Activated naive CD4-positive, alpha-beta T cell treated with anti-CD3 and anti-CD28 coated beads, Interleukin-2, amount 50 U/mL, for 16 hours (primary cell): ENCODE data around the gene C4orf36.

Source experiments
- DNase-seq: peaks from one replicate; pipeline ENCODE4 v3.0.0-alpha.2; 2020

Gene C4orf36

DNA sequence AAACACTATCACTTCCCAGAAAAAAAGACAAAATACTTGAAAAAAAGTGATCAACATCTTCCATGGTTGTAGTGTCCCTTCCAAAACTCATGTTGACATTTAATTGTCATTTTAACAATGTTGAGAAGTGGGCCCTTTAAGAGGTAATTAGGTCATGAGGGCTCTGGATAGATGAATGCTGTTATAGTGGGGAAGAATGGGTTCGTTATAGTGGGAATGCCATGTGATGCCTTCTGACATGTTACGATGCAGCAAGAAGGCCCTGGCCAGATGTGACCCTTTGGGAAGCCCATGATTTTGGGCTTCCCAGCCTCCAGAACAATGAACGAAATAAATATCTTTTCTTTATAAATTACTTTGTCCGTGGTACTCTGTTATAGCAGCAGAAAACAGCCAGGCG, 39.0 kb downstream of the C4orf36 start:
- no peak for DNase-seq

DNA sequence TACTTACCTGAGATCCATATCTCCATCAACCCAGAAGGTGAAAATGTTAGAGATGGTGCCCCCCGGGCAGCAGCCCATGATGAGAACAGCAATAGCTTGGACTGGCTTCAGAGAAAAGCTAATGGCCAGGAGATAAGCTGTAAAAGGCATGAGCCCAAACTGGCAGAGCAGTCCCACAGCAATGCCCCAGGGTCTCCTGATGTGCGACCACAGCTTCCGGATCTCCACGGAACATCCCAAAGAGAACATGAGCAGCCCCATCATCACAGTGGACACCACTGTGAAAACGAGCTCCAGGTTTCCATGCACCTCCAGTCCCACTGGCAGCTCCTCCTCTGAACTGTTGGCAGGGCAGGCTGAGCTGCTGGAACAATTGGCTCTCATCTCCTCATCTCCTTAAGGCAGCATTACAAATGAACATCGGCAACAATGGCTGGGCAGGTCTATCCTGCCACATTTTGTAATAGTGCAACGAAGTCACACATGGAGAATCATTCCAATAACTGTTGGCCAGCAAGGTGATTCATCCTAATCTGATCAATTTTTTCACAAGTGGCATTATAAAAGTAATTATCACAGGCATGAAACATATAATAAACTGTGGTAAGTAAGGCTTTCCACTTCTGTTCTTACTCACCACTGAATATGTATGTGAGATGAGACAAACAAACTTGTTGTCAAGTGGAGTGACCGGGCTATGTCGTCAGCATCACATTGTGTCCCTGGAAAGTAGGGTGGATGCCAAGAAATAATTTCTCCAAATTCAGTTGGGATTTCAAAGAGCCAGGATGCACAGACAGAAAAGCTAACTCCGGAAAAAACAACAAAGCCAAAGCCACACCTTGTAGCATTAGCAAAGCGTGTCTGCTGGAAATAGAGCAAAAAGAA, 43.2 kb downstream of the C4orf36 start, which contains the start of gene SLC10A6:
SLC10A6 (minus strand) TSS at position 653 of the 888 bp plus-strand sequence; CDS start at position 384, 269 bp downstream.
- DNase-seq, result no peak

DNA sequence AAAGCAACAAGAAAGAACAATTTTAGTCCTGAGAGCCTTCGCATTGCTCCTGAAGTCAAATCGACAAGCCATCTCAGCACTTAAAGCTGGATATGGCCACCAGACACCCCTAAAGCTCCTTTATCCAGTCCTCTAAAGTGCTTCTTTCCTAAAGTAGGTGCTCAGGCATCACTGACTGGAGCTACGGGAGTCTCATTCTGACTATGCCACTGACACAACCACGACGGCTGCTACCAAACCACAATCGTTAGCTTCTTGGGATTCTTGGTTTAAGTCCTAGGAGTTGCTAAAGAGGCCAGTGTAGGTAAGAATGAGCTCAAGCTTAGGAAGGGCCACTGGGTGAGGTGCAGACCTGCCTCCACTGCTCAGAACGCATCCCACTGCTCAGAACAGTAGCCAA, 44.1 kb downstream of the C4orf36 start:
- no peak for DNase-seq

DNA sequence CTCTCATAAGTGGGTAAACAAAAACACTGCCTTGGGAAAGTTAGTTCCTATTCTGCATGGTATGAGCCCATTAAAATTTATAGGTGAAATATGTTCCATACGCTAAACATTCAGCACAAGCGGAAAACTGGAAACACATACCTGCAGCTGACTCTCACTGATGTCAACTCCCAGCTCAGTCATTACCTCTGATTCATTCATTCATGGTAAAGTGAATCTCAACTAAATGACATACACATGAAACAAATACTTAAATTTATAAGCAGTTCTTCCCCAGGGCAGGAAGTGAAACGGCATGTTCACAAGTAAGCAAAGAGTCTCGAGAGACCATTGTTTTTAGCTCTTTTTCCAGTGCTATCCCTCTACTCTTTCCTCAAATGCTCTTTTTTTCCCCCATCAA, 44.7 kb downstream of the C4orf36 start:
- no peak for DNase-seq

DNA sequence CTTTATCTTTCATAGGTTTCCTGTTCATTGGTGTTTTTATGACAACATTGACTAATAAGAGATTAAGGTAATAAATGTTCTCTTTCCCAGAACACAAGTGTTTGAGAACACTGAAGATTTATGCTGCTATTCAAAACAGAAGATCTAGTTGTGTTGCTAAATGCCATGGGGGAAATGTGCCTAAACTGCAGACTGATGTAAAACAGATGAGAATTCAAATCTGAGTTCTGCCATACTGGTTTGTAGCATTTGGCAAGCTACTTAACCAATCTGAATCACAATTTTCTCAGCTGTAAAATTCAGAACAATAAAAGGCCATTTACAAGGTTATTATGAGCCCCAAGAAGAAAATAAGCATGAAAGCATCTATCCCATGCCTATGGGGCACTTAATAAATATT, 45.3 kb downstream of the C4orf36 start:
- no peak for DNase-seq

DNA sequence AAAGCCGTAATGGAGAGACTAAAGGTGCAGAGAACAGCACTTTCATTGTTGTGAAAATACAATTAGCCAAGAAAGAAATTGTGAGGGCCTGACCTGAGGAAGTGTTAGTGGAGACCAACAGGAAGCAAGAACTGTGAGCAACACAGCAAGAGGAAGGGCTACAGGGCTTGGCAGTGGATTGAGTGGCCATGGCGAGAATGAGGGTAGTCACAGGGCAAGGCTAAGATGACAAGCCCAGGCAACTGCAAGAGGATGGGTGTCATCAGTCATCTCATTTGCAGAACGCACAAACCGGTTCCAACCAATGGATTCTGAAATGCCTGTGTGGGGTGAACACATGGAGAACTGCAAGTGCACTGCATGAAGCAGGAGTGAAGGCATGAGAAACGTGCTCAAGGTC, 46.6 kb downstream of the C4orf36 start:
- no peak for DNase-seq

DNA sequence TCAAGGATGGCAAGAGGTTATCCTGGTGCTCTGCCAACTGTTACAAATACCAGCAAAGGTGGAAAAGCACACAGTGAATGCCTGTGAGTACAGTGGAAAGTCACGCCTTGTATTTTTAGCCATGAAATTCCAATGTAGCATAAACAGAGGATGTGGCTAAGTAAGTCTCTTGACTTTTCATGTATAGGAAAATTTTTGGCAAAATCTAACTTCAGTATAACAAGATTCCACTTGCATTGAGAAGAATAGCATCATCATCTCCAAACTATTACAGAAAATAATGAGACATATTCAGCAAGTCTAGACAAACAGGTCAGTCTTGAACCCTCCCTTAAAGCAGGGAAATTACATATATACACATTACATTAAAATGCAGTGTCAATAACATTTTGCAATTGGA, 50.9 kb downstream of the C4orf36 start:
- no peak for DNase-seq

DNA sequence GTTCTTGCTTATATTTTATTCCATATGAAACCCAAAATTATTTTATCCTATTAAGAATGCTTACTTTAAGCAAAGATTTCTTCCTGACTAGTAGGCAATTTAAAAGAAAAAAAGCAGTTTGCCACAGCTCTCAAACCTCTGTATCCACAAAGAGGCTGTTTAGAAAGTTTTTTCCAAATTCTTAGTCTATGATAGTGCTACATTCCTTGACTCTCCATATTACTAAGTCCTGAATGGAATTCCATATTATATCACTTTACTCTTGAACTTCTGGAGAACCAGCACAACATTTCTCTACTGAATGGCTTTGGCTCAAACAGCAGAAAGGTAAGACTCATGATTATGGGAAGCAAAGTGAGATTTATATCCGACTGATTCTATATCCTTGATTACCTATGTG, 51.4 kb downstream of the C4orf36 start:
- DNase-seq, result no peak

DNA sequence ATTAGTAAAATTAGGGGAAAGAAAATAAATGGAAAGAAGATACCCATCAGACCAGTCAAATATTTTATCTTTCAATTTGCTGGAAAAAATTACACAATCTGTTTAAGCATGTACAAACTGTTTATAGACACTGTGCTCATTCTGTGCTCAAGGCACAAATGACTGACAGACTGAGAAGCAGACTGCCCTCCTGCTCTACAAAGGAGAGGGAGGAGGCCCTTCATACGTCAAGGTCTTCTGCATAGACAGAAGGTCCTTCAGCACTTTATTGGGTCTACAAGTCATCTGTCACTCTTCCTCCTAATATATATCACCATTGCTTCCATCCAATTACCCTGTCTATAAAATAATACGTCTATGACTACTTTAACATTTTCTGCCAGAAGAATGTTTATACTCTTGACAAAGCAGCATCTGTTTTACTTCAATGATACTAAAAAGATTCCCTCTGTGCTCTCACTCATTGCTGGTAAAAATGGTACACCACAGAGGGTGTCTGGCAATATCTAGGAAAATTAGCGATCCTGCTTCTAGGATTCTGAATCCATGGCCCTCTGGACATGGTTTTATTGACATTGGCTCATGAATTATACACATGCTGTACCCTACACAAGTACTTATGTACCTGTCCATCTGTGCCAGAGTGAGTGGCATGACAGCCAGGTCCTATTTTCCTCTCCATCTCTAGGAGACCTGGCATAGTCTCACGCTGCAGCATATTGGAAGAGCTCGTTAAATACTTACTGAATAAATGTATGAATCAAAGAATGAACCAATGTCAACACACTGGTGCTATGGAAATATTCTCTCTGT, 54.3 kb downstream of the C4orf36 start:
- no peak for DNase-seq

DNA sequence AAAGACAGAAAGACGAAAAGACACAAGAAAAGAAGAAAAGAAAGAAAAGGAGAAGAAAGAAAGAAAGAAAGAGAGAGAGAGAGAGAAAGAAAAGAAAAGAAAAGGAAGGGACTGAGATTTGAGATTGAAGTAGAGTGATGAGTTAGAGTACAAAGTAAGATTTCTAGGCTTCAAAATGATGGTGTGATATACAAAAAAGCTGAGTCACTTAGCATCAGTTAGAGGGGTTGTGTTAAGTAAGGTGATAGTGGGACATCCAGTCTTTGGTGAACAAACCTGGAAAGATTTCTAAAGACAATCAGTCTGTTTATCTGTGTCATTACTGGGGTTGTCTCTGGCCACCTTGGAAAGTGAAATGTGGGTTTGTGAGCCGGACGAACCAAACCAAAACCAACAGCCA, 56.5 kb downstream of the C4orf36 start:
- DNase-seq, result no peak

DNA sequence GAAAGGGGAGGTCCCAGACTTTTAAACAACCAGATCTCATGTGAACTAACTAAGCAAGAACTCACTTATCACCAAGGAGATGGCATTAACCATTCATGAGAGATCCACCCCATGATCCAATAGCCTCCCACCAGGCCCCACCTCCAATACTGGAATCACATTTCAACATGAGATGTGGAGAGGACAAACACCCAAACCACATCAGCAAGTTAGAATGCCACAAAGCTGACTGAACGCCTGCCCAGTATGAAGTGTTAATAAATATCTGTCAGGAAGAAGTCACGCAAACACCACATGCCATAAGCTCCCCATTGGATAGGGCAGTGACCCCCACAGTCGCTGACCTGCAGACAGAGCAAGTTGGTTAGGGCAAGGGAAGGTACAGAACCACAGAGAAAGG, 57.3 kb downstream of the C4orf36 start:
- DNase-seq, result no peak

DNA sequence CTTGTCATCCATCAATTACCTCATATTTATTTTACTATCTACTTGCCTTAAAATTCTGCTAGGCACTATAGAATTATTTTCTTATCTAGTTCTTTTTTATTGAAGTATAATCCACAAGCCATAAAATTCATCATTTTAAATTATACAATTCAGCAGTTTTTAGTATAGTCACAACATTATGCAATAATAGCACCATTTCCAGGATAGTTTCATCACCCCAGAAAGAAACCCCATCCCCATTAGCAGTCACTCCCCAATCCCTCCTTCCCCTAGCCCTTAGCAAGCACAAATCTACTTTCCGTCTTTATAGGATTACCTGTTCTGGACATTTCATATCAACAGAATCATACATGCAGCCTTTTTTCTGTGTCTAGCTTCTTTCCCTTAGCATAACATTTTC, 58.6 kb downstream of the C4orf36 start:
- no peak for DNase-seq

DNA sequence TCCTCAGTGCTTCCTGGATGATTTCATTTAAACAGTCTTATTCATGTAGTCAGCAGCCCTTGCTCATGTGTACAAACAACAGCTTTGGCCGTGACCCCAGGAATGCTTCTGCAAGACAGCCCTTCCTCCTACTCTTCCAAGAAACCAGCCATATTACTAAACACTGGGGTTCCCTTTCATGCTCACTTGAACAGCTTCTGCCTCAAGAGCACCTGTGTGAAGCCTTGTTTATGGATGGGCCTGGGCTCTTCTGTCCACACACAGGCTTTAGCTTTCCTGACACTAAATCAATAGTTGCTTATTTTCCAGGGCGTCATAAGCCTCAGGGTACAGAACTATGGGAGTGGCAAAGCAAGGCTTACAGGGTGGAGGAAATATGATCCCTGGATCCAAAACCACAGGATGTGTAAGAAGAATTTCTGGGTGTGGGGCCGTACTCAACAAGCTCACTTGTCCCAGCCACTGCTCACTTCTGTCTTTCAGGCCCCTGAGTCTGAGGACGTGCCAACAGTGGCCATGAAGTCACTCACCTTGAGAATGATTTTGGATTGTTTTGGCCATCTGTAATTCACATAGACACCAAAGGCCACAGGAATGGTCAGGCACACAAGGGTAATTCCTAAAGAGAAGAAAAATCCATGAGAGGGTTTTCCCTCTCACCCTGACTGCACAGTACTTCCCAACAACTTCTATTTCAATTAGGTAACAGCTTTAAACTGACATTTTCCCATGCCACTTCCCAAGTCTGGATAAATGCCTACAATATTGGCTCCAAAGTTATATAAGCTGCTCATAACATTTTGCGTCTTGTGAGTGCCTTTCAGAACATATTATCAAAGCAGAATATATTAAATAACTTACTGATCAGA, 60.7 kb downstream of the C4orf36 start:
- no peak for DNase-seq
